Measurements from ENCODE around the gene NRF1.
"Not testable (repeated sequence)": the region's sequence is repeated elsewhere in the genome, so short reads cannot be mapped to it uniquely, and the experiment has no call there.

NRF1 gene

DNA sequence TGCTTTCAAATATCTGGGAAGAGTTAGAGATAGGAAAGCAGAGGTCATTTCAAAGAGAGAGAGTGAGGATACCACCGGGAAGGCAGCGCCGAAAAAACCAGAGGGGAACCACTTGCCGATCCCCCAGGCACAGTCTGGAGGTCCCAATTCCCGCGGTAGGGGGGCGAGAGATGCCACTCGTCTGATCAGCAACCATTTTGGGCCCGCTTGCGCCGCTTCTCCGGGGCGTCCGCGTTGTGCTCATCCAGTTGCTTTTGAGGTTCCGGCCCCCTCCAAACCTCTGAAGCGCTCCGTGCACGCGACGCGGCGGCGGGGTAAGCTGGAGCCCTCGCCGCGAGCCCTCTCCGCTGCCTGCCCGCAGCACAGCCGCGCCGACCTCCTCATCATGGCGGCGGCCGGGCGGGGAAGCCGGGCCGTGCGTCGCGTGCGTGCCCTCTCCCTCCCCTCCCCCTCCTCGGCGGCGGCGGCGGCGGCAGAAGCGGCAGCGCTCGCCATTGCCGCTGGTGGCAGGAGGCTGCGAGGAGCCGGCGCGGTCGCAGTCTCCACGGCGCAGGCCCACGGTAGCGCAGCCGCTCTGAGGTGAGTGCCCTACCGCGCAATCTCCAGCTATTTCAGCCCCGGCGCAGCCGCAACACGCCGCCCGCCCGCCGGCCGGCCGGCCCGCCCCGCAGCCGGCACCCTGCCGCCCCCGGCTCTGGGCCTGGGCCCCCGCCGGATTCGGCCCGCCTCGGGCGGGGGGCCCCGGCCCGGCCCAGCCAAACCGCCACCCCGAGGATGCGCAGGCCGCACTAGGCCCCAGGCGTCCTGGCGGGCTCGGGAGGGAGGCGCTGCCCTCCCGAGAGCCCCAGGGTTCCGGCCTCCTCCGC, at the start of gene NRF1:
Gene NRF1 (plus strand): TSS at position 475 of the 866 bp plus-strand sequence. CDS start 45,632 bp downstream, outside the sequence.
- DNase-seq (ENCODE audit: low spot score), result peak; percentile 97

DNA sequence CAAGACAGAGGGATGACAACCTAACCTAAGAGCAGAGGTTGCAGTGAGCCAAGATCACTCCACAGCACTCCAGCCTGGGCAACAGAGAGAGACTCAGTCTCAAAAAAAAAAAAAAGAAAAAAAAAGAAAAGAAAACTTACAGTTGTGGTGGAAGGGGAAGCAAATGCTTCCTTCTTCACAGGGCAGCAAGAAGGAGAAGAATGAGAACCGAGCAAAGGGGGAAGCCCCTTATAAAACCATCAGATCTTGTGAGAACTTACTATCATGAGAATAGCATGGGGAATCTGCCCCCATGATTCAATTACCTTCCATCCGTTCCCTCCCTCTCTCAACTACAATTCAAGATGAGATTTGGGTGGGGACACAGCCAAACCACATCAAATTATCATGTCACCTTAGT, 45.2 kb upstream of the NRF1 start:
- DNase-seq (ENCODE audit: low spot score), result not testable (repeated sequence)

DNA sequence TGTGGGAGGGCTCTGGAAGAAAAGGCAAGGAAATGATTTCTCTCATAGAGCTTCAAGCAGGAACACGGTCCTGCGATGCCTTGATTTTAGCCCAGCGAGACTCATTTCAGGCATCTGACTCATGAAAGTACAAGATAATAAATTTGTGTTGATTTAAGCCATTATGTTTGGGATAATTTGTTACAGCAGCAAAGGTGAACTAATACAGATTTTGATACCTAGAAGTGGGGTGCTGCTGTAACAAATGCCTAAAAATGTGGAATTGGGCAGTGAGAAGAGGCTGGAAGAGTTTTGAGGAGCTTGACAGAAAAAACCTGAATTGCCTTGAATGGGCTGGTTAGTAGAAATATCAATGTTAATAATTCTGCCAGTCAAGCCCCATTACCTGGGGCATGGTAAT, 44.1 kb upstream of the NRF1 start:
- no peak for DNase-seq (ENCODE audit: low spot score)

DNA sequence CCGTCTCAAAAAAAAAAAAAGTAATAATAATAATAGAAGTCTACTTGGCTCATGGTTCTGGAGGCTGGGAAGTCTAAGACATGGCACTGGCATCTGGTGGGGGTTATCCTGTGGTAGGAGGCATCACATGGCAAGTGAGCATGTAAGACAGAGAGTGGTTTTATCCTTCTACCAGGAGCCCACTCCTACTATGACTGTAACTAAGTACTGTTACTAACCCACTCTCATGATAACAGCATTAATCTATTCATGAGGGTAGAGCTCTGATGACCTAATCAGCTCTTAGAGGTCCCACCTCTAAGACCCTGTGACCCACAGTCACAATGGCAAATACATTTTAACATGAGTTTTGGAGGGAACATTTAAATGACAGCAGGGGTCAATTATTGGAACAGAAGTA, 43.3 kb upstream of the NRF1 start:
- DNase-seq (ENCODE audit: low spot score), result no peak

DNA sequence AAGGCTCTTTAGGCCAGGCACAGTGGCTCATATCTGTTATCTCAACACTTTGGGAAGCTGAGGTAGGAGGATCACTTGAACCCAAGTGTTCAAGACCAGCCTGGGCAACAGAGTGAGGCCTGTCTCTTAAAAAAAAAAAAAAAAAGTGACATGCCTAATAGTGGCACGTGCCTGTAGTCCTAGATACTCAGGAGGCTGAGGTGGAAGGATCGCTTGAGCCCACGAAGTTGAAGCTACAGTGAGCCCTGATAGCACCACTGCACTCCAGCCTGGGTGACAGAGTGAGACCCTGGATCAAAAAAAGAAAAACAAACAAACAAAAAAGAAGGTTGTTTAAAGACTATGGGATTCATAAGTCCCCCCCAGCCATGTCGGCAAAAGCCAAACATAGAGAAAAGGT, 42.2 kb upstream of the NRF1 start:
- no peak for DNase-seq (ENCODE audit: low spot score)

DNA sequence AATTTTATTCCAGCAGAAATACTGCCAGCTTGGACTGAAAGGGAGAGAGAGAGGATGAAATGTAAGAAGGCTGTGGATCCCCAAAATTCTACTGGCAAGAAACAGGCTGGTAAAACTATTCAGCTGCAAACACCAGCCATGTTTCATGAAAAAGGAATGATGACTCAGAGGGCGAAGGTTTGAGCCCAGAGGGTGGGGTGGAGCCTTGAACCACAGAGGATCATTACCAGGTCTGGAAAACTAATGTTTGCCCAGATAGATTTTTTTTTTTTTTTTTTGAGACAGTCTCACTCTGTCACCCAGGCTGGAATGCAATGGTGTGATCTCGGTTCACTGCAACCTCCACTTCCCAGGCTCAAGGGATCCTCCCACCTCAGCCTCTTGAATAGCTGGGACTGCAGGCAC, 41.7 kb upstream of the NRF1 start:
- DNase-seq (ENCODE audit: low spot score), result peak; percentile 81

DNA sequence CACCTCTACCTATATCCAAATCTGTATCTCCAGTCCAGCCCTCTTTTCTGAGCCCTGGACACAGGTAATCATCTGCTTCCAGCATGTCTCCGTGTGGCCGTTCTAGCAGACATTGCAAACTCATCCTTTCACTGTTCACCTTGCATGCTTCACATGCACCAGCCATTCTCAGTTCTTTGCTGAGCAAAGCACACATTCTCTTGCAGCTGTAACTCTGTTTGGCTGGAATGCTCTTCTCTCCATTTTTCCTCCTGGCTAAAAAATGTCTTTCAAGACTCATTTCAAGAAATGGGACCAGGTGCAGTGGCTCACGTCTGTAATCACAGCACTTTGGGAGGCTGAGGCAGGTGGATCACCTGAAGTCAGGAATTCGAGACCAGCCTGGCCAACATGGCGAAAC, 40.3 kb upstream of the NRF1 start:
- no peak for DNase-seq (ENCODE audit: low spot score)

DNA sequence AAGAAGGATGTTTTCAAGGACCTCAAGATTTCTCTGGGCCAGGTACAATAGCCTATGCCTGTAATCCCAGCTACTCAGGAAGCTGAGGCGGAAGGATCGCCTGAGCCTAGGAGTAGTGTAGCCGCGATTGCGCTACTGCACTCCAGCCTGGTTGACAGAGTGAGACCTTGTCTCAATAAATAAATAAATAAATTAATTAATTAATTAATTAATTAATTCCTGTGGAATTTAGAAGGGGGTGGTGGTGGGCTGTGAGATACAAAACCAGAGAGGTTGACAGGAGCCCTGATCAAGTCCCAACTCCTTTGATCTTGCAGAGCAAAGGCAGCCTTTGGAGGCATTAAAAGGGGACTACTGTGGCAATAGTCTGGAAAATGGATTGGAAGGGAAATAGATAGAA, 39.3 kb upstream of the NRF1 start:
- DNase-seq (ENCODE audit: low spot score), result no peak

DNA sequence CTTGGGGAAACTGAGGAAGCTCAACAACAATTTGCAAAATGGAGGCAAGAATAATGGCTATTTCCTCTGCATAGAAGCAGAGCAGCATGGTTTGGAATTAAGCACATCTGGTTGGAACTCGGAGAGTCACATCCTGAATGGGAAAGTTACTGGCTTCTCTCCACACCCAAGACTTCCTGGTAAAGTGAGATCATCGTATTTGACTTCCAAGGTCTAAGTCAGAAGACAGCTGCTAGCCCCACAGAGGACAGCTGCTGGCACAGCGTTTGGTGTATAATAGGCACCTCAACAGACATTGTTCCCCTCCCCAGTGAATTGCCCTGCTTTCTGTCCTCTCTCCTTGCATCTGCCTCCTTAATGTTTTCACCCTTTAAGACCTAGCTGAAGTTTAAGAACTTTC, 37.0 kb upstream of the NRF1 start:
- DNase-seq (ENCODE audit: low spot score), result no peak

DNA sequence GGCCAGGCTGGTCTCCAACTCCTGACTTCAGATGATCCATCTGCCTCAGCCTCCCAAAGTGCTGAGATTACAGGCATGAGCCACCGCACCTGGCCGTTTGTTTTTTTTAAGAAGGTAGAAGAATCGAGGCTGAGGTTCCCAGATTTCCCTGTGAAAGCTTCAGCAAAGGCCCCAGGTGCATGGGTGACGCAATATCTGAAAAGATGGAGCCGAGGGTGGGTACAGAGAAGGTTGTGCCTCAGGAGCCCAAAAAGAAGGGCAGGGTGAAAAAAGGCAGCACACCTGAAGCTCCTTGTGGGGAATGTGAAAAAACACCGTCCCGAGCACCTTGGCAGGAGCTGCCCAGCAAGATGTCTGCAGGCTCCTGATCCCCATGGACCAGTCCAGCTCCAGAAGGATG, 35.8 kb upstream of the NRF1 start:
- no peak for DNase-seq (ENCODE audit: low spot score)

DNA sequence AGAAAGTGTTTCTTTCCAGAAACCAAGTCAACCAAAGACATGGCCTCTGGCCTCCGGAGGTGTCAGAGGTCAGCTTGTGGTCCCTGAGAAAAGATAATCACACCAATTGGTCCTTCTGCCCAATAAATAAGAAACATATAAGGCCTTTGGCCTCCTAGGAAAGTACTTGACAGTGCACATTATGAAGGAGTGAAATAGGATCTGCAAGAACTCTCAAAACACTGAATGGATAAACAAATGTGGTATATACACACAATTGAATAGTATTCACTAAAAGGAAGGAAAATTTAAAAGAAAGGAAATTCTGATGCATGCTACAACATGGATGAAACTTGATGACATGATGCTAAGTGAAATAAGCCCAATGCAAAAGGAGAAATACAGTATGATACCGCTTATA, 35.4 kb upstream of the NRF1 start:
- DNase-seq (ENCODE audit: low spot score), result no peak

DNA sequence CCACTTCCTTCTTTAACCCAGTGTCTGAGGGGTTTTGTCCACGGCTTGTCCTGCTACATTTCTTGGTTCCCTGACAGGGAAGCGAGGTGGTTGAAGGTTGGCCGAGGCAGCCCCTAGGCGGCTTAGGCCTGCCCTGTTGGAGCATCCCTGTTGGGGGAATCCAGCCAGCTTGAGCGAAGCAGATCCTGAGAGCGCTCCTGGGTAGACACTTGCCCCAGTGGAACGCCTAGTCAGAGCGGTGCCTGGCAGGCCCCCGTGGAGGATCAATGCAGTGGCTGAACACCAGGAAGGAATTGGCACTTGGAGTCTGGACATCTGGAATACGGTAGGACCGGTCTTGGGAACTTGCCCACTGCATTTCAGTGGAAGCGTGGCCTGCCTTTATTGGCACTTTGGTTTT, 32.7 kb upstream of the NRF1 start:
- DNase-seq (ENCODE audit: low spot score), result no peak

DNA sequence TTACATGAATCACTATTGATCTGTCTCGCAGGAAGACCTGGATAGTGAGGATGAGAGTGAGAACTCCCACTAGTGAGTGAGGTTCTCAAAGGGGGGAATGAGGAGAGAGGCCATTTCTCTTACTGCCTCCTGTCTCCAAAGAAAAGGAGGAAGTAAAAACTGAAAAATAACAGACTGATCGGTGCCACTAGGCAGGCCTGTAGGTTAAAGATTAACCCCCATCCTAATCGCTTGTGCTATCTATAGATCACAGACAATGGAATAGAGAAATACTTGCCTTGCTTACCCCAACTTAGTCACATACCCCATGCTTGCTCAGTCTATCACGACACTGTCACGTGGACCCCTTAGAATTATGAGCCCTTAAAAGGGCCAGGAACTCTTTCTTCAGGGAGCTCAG, 25.3 kb upstream of the NRF1 start:
- not testable (repeated sequence) for DNase-seq (ENCODE audit: low spot score)

DNA sequence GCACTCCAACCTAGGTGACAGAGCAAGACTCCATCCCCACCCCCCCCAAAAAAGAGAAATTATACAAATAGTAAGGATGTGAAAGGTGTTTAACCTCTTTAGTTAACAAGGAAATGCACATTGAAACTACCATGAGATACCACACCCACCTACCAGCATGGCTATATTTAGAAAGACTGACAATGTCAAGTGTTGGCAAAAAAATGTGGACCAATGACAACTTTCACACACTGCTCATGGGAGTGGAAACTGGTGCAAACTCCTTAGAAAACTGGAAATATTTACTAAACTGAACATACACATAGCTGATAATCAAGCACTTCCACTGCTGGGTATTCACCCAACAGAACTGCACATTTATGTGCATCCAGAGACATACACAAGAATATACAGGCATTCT, 23.3 kb upstream of the NRF1 start:
- no peak for DNase-seq (ENCODE audit: low spot score)

DNA sequence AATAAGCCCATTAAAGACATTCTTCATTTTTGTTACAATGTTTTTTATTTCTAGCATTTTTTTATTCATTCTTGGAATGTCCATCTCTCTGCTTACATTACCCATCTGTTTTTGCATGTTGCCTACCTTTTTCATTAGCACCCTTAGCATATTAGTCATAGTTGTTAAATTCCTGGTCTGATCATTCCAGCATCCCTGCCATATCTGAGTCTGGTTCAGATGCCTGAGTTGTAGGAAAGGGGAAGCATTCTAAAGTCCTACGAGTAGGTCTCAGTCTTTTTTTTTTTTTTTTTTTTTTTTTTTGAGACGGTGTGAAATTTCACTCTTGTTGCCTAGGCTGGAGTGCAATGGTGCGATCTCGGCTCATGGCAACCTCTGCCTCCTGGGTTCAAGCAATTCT, 19.7 kb upstream of the NRF1 start:
- no peak for DNase-seq (ENCODE audit: low spot score)

DNA sequence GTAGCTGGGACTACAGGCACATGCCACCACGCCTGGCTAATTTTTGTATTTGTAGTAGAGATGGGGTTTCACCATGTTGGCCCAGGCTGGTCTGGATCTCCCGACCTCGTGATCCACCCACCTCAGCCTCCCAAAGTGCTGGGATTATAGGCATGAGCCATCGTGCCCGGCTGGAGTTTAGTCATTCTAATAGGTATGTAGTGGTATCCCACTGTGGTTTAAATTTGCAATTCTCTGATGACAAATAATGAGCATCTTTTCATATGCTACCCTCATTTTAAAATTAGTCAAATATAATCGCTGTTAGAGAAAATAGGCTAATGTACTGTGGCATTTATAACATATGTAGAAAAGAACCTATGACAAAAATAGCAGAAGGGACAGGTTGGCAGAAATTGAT, 15.1 kb upstream of the NRF1 start:
- not testable (repeated sequence) for DNase-seq (ENCODE audit: low spot score)

DNA sequence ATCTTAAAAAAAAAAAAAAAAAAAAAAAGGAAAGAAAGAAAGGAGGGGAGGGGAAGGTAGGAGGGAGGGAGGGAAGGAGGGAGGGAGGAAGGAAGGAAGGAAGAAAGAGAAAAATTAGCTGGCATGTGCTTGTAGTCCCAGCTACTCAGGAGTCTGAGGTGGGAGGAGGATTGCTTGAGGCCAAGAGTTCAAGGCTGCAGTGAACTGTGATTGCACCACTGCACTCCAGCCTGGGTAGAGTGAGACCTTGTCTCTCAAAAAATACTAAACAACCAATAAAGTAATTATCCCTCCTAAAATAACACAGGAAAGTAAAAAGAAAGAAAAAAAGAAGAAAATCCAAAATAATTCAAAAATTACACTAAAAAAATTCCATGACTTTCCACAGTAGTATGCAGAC, 13.8 kb upstream of the NRF1 start:
- no peak for DNase-seq (ENCODE audit: low spot score)

DNA sequence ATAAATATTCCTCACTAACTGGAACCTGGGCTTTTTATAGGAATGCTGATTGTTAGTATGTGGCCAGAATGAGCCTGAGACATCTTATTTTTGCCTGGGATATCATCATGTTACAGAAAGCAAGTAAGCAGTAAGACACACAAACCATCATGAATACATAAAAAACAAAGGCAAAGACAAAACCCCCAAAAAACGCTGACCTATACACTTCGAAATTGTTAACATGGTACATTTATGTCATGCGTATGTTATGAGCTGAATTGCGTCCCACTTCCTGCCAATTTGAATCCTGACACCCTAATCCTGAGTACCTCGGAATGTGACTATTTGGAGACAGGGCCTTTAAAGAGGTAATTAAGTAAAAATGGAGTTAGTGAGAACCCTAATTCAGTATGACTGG, 12.3 kb upstream of the NRF1 start:
- DNase-seq (ENCODE audit: low spot score), result no peak

DNA sequence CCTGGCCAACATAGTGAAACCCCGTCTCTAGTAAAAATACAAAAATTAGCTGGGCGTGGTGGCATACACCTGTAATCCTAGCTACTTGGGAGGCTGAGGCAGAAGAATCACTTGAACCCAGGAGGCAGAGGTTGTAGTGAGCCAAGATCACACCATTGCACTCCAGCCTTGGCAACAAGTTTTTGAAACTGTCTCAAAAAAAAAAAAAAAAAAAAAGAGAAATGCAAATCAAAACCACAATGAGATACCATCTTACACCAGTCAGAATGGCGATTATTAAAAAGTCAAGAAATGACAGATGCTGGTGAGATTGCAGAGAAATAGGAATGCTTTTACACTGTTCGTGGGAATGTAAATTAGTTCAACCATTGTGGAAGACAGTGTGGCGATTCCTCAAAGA, 7.9 kb upstream of the NRF1 start:
- not testable (repeated sequence) for DNase-seq (ENCODE audit: low spot score)

DNA sequence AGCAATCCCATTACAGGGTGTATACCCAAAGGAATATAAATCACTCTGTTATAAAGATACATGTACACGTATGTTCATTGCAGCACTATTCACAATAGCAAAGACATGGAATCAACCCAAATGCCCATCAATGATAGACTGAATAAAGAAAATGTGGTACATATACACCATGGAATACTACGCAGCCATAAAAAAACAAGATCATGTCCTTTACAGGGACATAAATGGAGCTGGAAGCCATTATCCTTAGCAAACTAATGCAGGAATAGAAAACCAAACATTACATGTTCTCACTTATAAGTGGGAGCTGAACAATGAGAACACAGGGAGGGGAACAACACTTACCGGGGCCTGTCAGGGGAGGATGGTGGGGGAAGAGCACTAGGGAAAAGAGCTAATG, 7.5 kb upstream of the NRF1 start:
- DNase-seq (ENCODE audit: low spot score), result not testable (repeated sequence)

DNA sequence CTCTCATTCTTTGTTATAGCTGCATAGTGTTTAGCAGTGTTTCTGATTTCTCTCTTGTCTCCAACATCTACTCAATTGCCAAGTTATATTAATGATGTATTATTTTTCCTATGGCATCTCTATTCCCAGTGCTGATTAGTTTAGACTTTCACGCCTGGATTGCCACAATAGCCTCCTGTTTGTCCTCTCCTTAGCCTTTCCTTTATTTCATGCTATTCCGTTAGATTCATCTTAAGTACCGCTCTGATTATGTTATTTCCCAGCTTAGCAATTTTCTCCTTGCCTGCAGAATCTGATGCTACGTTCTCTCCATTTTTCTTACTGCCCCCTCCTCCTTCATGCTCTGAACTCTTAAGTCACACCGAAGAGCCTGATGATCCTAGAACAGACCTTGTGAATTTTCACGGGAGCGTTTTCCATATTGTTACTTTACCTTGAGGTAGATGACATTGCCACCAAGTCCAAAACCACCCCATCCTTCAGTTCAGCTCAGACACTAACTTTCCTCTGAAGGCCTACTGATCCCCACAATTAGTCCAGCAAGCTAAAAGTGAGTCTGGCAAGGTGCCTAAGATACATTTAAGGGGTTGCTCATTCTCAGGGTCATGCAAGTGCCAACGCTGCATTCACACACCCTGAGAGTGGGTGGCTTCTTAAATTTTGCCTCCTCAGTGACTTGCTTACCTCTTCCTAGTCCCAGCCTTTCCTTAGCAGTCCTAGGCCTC, 6.6 kb upstream of the NRF1 start:
- no peak for DNase-seq (ENCODE audit: low spot score)

DNA sequence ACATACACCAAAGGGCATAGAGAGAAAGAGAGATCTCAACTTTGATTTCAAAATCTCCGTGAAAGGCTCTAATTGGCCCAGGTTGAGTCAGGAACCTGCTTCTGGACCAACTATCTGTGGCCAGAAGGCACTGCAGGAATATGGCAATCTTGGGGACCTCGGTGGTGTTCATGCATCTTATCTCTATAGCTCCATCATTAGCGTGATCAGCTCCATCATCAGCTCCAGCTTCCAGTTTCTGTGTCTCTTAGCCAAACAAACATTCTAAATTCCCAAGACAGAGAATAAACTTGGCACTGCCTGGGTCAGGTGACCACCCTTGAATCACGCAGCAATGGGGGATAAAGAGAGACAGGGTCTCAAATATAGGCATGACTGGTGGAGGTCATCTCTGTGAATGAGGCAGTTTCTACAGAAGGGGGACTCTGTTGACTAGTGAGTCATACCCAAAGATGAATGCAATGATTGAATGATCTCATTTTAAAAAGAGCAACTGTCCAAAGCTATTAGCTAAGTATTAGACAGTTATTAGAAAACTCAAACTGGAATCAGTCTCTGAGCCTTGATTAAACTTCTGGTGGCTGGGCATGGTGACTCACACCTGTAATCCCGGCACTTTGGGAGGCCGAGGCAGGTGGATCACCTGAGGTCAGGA, 5.4 kb upstream of the NRF1 start:
- DNase-seq (ENCODE audit: low spot score), result no peak

DNA sequence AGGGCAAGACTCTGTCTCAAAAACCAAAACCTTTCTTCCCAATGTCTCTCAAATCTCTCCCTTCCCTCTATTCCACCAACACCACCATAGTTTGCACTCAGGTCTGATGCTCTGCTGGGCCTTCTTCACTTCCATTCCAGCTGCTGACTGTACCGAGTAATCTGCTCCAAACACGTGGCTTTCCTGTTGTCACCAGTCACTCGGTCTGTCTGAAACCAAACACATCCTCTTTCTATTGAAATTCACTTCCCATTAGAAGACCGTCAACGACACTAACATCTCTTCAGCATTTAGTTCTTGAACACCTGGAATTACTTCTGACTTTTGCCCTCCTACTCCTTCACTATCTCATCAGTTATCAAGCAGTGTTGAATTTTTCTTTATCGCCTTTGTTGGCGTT, 4.7 kb upstream of the NRF1 start:
- no peak for DNase-seq (ENCODE audit: low spot score)
